Epithelial cell of esophagus (primary cell): ENCODE results near the gene ASIC3.
"Not testable (repeated sequence)": the region's sequence is repeated elsewhere in the genome, so short reads cannot be mapped to it uniquely, and the experiment has no call there.

Experiments used
- DNase-seq: peaks from one replicate; pipeline ENCODE4 v3.0.0; 2010; ENCODE audit warnings: low read depth
- H3K4me3 ChIP-seq: 2 replicates; pipeline ENCODE4 v1.5.1; 2011; ENCODE audit warnings: mild to moderate bottlenecking, low read length, control low read depth
- CTCF ChIP-seq: IDR thresholded peaks from 2 replicates; pipeline ENCODE4 v1.5.1; 2011; ENCODE audit warnings: low read depth, mild to moderate bottlenecking, low read length, control low read depth, inconsistent platforms; ENCODE audit not compliant: insufficient read depth; ENCODE audit errors: missing control alignments

ASIC3 gene

GRCh38 chr7:151035026-151035717, 13.2 kb upstream of the ASIC3 start:
- DNase-seq, result no peak
- no peak overlapping the region for H3K4me3 ChIP-seq
- no peak for TF ChIP-seq CTCF

GRCh38 chr7:151035902-151036301, 12.4 kb upstream of the ASIC3 start:
- H3K4me3 ChIP-seq, result no peak overlapping the region
- TF ChIP-seq CTCF, result no peak
- DNase-seq, result no peak

GRCh38 chr7:151038951-151039849, 9.1 kb upstream of the ASIC3 start:
- no peak for TF ChIP-seq CTCF
- no peak overlapping the region for H3K4me3 ChIP-seq
- DNase-seq, result peak; percentile 65

- TF ChIP-seq CTCF, result no peak
- no peak overlapping the region for H3K4me3 ChIP-seq
- no peak for DNase-seq
Measured at GRCh38 chr7:151039850-151040548, 8.3 kb upstream of the ASIC3 start.

GRCh38 chr7:151040616-151041375, 7.5 kb upstream of the ASIC3 start:
- no peak for DNase-seq
- no peak overlapping the region for H3K4me3 ChIP-seq
- TF ChIP-seq CTCF, result no peak

GRCh38 chr7:151043449-151043848, 4.9 kb upstream of the ASIC3 start:
- not testable (repeated sequence) for DNase-seq, H3K4me3 ChIP-seq
